ENCODE data around the gene TTC38. TPM values are rescaled to one million over a fixed set of nuclear protein-coding genes. Genes with fewer than 3 reads are reported as not detected.

The TTC38 gene
- total RNA-seq, 1 experiment from 2014 or later, result 31.5 TPM

DNA sequence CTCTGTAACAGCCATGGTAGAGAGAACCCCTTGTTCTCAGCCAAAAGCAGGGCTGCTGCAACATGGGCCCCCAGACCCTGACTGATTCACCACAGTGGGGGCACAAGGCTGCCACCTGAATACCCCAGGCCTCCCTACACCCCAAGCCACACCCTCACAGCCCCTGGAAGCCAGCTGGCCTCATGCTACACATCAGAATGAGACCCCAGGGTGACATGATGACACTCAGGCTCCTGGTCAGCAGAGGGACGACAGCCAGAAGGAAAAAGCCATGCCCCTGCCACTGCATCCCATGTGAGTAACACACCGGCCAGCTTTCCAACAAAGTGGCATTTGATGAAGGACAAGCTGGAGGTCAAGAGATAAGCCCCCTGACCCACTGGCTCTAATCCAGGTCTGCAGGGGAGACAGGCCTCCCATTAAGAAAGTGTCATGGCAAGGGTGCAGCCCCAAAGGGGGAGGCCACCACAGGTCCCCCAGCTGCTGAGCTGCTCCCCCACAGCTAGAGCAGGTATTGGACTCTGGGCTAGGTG lies 20.3 kb upstream of the TTC38 start:
- no peak overlapping the region for H3K27ac ChIP-seq (ENCODE audit: insufficient read length, low read depth, low read length)
- H2BK5ac ChIP-seq (ENCODE audit: insufficient read length, low read length), result no peak overlapping the region
- H3K9ac ChIP-seq (ENCODE audit: extremely low read depth, insufficient read length, low read length), result no peak overlapping the region
- Mint-ChIP-seq H3K27ac (no peak overlapping the region), H3K4me1 (peaks cover 8 to 16% of the 10 kb centered on the region in 2 experiments), H3K4me3 (no peak overlapping the region), H3K9me3 (0 out of 5 replicates have a peak, but pooled peaks cover 0 to 3% of the 10 kb centered on the region in 2 experiments), H3K36me3 (ENCODE audit: insufficient read depth in 1 of 3, low read depth in 3 of 3) (peaks cover 1 to 8% (median 8%) of the 10 kb centered on the region in 3 experiments; a peak in 4 of 7 replicates), H3K27me3 (ENCODE audit: low read depth) (peaks cover 9% of the 10 kb centered on the region)
- no peak overlapping the region for H2BK15ac ChIP-seq (ENCODE audit: low read depth, low read length)
- H3K4me1 ChIP-seq (ENCODE audit: insufficient read depth, low read length), result no peaks in the 10 kb centered on the region
- no peak overlapping the region for H2BK120ac ChIP-seq (ENCODE audit: low read depth, low read length, poor library complexity, severe bottlenecking)
- H3K9me3 ChIP-seq (ENCODE audit: control insufficient read depth, low read depth, low read length), result no peaks in the 10 kb centered on the region
- no peaks in the 10 kb centered on the region for H3K79me2 ChIP-seq (ENCODE audit: insufficient read depth, low read length)
- H2AFZ ChIP-seq (ENCODE audit: low read length), result no peak overlapping the region
- no peak overlapping the region for H2AK5ac ChIP-seq (ENCODE audit: insufficient read length, low read length)
- no peaks in the 10 kb centered on the region for H3K27me3 ChIP-seq (ENCODE audit: insufficient read depth, low read length)
- no peak overlapping the region for H3K18ac ChIP-seq (ENCODE audit: insufficient read length, low read depth, low read length)
- no peak overlapping the region for H3K4ac ChIP-seq (ENCODE audit: low read depth, low read length)
- H4K8ac ChIP-seq (replicated peaks; ENCODE audit: insufficient read length, low read depth, low read length), result no peak overlapping the region
- H4K20me1 ChIP-seq (ENCODE audit: control insufficient read depth, insufficient read depth, insufficient read length), result no peaks in the 10 kb centered on the region
- H3K79me1 ChIP-seq (ENCODE audit: insufficient read depth, low read depth, low read length, poor library complexity, severe bottlenecking), result no peaks in the 10 kb centered on the region
- H4K91ac ChIP-seq (ENCODE audit: insufficient read length, low read depth, low read length), result no peak overlapping the region
- no CpG with 5 or more reads among the region's 2 CpGs for WGBS (ENCODE audit: extremely low coverage, insufficient read length, low lambda C conversion rate)
- peaks cover 7% of the 10 kb centered on the region for H3K23me2 ChIP-seq (ENCODE audit: insufficient read length, low read depth, low read length, poor library complexity, severe bottlenecking)
- no peak overlapping the region for H3K23ac ChIP-seq (ENCODE audit: insufficient read length, low read depth, low read length)
- no peak overlapping the region for H3K4me2 ChIP-seq (ENCODE audit: insufficient read depth, insufficient read length, low read length)
- no peak for DNase-seq
- H4K5ac ChIP-seq (ENCODE audit: insufficient read length, low read depth, low read length), result no peak overlapping the region
- H2BK12ac ChIP-seq (ENCODE audit: insufficient read length, low read depth, low read length), result no peak overlapping the region
- no peak overlapping the region for H3T11ph ChIP-seq (ENCODE audit: low read length)
- no peak overlapping the region for H3K14ac ChIP-seq (ENCODE audit: insufficient read depth, low read length)
- TF ChIP-seq, protein P1, sequence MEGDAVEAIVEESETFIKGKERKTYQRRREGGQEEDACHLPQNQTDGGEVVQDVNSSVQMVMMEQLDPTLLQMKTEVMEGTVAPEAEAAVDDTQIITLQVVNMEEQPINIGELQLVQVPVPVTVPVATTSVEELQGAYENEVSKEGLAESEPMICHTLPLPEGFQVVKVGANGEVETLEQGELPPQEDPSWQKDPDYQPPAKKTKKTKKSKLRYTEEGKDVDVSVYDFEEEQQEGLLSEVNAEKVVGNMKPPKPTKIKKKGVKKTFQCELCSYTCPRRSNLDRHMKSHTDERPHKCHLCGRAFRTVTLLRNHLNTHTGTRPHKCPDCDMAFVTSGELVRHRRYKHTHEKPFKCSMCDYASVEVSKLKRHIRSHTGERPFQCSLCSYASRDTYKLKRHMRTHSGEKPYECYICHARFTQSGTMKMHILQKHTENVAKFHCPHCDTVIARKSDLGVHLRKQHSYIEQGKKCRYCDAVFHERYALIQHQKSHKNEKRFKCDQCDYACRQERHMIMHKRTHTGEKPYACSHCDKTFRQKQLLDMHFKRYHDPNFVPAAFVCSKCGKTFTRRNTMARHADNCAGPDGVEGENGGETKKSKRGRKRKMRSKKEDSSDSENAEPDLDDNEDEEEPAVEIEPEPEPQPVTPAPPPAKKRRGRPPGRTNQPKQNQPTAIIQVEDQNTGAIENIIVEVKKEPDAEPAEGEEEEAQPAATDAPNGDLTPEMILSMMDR (conservative IDR thresholded peaks at IDR 0.05), result no peak
- no peak overlapping the region for H3K56ac ChIP-seq (ENCODE audit: insufficient read length, low read depth, low read length)
- H2BK20ac ChIP-seq (ENCODE audit: low read depth, low read length, poor library complexity, severe bottlenecking), result no peak overlapping the region

Measured in H9 (cell line).